ENCODE measurements around the gene FRMD4A. TPM values are rescaled to one million over a fixed set of nuclear protein-coding genes. Genes with fewer than 3 reads are reported as not detected.
A peak's percentile ranks its signal among the peaks of the same experiment; 100 is the strongest.
"Not testable (repeated sequence)": the region's sequence is repeated elsewhere in the genome, so short reads cannot be mapped to it uniquely, and the experiment has no call there.

FRMD4A gene
- total RNA-seq, 2 donors from 2014 or later = 18.9 to 46.1 TPM

DNA sequence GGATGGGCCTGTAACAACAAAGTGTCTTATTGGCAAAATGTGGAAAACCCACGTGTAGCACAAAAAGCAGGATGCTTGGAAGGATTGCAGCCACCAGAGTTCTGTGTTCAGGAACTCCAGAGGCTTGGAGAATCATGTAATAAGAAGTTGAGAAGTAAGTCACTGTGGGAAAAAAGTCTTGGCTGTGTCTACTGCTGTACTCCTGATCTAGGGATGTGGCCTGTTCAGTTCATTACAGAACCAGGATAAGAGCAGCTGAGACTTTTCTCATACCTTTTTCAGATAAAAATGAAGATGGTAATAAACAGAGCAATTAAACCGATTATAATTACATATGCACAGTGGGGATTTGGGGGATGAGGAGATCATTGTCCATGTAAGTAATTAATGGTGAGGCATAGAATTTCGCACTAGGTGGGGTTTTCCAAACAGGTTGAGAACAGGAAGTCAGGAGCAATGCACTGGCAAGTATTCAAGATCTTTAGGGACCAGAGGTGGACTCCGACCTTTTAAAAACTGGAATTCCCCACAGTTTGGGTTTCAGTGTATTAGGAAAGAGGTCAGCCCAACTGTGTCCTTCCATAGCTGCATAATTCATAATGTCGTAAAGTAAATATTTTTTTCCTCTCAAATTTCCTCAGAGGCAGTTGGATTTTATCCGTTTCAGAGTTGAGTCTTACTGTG lies 281.7 kb downstream of the FRMD4A start:
- no peak for TF ChIP-seq POLR2A (IDR thresholded peaks at IDR 0.05)
- TF ChIP-seq, protein P1, sequence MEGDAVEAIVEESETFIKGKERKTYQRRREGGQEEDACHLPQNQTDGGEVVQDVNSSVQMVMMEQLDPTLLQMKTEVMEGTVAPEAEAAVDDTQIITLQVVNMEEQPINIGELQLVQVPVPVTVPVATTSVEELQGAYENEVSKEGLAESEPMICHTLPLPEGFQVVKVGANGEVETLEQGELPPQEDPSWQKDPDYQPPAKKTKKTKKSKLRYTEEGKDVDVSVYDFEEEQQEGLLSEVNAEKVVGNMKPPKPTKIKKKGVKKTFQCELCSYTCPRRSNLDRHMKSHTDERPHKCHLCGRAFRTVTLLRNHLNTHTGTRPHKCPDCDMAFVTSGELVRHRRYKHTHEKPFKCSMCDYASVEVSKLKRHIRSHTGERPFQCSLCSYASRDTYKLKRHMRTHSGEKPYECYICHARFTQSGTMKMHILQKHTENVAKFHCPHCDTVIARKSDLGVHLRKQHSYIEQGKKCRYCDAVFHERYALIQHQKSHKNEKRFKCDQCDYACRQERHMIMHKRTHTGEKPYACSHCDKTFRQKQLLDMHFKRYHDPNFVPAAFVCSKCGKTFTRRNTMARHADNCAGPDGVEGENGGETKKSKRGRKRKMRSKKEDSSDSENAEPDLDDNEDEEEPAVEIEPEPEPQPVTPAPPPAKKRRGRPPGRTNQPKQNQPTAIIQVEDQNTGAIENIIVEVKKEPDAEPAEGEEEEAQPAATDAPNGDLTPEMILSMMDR (IDR thresholded peaks at IDR 0.05) = no peak
- Histone ChIP-seq H3K4me1 (peaks cover 24% of the 10 kb centered on the region), H3K27me3 (no peaks in the 10 kb centered on the region), H3K27ac (peak overlapping the region in 3 of 4 donors; percentile 62 to 86 (median 67)), H3K4me3 (no peak overlapping the region), H3K36me3 (replicated peaks in 1 of 2; ENCODE audit: insufficient read depth in 1 of 2, low read depth in 2 of 2) (no peaks in the 10 kb centered on the region), H3K9me3 (no peaks in the 10 kb centered on the region)
- DNase-seq = peak in 2 of 4 donors; percentile 33 to 74
- ATAC-seq = peak; percentile 89
- 14 to 29% methylated on average over 6 of the region's 6 CpGs for WGBS, 2 donors
- intact Hi-C loops (cut with DNase I) = no loop called here

DNA sequence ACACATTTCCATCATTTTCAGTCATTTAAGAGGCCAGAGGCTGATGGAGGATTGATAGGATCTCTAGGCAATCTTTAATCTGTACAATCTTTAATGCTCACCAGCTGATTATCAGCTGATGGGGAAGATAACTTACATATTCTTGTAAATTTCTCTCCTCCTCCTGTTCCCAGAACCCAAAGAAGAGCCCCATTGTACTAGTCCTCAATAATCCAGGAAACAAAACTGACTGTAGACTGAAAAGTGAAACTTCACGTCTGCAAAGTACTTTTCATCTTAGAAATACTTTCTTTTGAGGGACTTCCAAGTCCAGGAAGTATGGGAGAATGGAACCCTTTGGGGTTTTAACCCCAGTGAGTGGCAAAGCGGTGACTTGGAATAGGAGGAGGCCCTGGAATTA lies 283.3 kb downstream of the FRMD4A start:
- TF ChIP-seq POLR2A (IDR thresholded peaks at IDR 0.05) = no peak
- TF ChIP-seq, protein P1 (IDR thresholded peaks at IDR 0.05) = no peak
- DNase-seq (no peak), ATAC-seq (no peak)
- H3K9me3 ChIP-seq = no peaks in the 10 kb centered on the region
- no peak overlapping the region for H3K4me3 ChIP-seq
- intact Hi-C loops (cut with DNase I) = no loop called here
- H3K4me1 ChIP-seq = peaks cover 24% of the 10 kb centered on the region
- WGBS, 2 donors = 75 to 83% methylated on average over 2 of the region's 2 CpGs
- H3K27me3 ChIP-seq = no peaks in the 10 kb centered on the region
- peak overlapping the region in 2 of 4 donors; percentile 31 to 86 for H3K27ac ChIP-seq
- H3K36me3 ChIP-seq (replicated peaks in 1 of 2; ENCODE audit: insufficient read depth in 1 of 2, low read depth in 2 of 2) = no peaks in the 10 kb centered on the region

DNA sequence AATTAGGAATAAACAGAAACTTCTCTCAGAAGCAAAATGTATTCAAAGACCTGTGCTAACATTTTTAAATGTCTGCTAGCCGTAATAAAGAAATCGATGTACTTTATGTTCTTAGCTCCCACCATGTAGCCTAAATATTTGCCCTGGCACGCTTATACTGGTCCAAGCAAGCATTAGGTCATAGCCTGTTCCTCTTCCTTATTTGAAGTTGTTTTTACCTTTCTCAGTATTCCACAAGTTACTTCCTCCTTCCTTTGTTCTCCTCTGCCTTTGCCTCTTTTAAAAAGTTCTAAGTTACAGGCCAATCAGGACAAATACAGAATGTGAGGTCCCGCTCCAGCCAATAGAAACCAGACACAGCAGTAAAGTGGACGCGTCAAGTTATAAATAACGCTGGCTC lies 288.7 kb downstream of the FRMD4A start:
- H3K36me3 ChIP-seq (replicated peaks in 1 of 2; ENCODE audit: insufficient read depth in 1 of 2, low read depth in 2 of 2); H3K27me3 ChIP-seq; H3K4me3 ChIP-seq; intact Hi-C loops (cut with DNase I); DNase-seq; ATAC-seq; H3K9me3 ChIP-seq: not testable (repeated sequence)
- Histone ChIP-seq H3K4me1 (peaks cover 18% of the 10 kb centered on the region), H3K27ac (peak overlapping the region in 1 of 4 donors; percentile 68)
- WGBS, 2 donors = 87% methylated on average over 7 of the region's 7 CpGs

DNA sequence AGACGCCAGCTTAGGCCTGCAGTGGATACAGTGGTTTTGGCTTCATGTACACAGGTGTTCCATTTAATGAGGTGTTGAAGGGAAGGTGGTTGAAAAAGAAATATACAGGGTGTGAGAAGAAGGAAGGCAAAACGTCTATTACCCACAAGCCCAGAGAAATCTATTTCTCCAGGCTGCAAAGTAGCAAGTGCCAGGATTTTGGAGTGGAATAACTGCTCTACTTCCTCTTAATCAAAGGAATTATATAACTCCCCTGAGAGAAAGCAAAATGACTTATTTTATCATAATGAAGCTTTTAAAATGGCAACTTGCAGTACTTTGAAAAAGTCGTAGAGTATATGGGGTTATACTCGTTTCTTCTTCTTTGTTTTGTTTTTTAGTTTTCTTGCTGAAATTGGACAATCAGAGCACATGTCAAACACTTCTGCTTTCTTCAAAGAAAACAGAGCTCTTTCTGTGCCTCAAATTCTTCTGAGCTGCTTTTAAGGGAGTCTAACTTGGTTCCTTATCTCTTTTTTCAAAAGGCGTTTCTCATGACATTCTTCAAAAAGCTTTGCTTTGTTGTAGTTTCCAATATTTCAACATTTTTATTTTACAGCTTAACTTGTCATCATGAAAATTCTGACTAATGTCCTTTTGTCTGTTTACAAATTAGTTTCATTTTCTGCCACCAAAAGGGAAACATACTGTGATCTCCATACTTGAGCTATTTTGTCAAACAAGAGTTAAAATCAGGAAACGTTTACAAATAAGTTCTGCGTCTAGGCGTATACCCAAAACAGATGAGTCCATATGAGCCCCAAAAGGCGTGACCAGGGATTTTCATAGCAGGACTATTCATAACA lies 289.7 kb downstream of the FRMD4A start:
- Histone ChIP-seq H3K4me3 (no peak overlapping the region), H3K27ac (peak overlapping the region in 3 of 4 donors; percentile 29 to 68 (median 31)), H3K4me1 (peaks cover 18% of the 10 kb centered on the region), H3K9me3 (no peaks in the 10 kb centered on the region), H3K36me3 (replicated peaks in 1 of 2; ENCODE audit: insufficient read depth in 1 of 2, low read depth in 2 of 2) (no peaks in the 10 kb centered on the region), H3K27me3 (no peaks in the 10 kb centered on the region)
- no peak for DNase-seq
- peak; percentile 52 for ATAC-seq
- 49 to 63% methylated on average over 9 of the region's 9 CpGs for whole genome bisulfite sequencing, 2 donors
- no peak for TF ChIP-seq POLR2A (IDR thresholded peaks at IDR 0.05)
- TF ChIP-seq, protein P1 (IDR thresholded peaks at IDR 0.05) = no peak
- intact Hi-C loops (cut with DNase I) = no loop called here

DNA sequence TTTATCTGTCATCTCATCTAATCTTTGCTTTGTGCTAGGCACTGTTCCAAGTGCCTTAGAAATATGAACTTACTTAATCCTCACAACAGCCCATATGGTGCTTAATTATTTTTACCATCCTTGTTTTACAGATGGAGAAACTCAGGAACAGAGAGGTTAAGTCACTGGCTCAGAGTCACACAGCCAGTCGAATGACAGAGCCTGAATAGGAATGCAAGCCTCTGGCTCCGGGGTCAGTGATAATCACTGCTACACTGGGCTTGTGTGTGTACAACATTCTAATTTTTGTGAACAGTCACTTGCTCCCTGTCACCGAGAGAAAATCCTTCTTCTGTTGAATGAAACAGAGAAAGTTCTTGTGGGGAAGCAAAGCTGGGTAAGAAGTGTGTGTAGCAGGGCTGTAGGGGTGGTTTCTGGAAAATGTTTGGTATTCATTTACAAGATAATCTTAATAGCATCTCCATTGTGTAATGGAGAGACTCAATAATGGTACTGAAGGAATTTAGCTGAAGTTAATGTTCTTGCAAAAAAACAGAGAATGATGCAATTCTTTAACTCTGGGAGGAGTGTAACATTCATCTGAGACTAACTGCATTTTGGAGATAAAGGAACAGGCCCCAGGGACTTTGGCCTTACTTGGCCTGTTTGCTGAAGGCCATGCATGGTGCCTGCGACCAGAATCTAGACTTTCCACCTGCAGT lies 290.6 kb downstream of the FRMD4A start:
- Histone ChIP-seq H3K27me3 (no peaks in the 10 kb centered on the region), H3K9me3 (no peaks in the 10 kb centered on the region), H3K27ac (peak overlapping the region in 3 of 4 donors; percentile 29 to 68 (median 31)), H3K4me3 (no peak overlapping the region), H3K4me1 (peaks cover 18% of the 10 kb centered on the region), H3K36me3 (replicated peaks in 1 of 2; ENCODE audit: insufficient read depth in 1 of 2, low read depth in 2 of 2) (no peaks in the 10 kb centered on the region)
- peak; percentile 47 for ATAC-seq
- intact Hi-C loops (cut with DNase I) = no loop called here
- 56 to 69% methylated on average over 4 of the region's 4 CpGs for WGBS, 2 donors
- TF ChIP-seq POLR2A (IDR thresholded peaks at IDR 0.05) = no peak
- TF ChIP-seq, protein P1 (IDR thresholded peaks at IDR 0.05) = no peak
- DNase-seq = no peak
